Measurements from ENCODE around the gene IKBKE.

IKBKE gene

GRCh38 chr1:206512058-206512850, 42.0 kb downstream of the IKBKE start:
- no peak overlapping the region; the same call in 1 of the 2 replicates for H3K27ac ChIP-seq (ENCODE audit: extremely low read depth, low read depth, low read length)
- CTCF ChIA-PET = interaction anchor here (0.6 kb wide), 1 partner anchor 99 kb away, joined by 3 read pairs; no protein-coding TSS in a partner anchor

GRCh38 chr1:206512851-206513180, 42.5 kb downstream of the IKBKE start:
- peaks cover 3% of the 10 kb centered on the region; the same call in 1 of the 2 replicates for H3K4me1 ChIP-seq (ENCODE audit: control insufficient read depth, insufficient read depth, low read length)
- no peak overlapping the region for H3K4me3 ChIP-seq (ENCODE audit: low read depth, low read length)
- no peak for TF ChIP-seq ZNF660 (tag by site-specific recombination; IDR thresholded peaks at IDR 0.05)
- no peak for TF ChIP-seq ZNF529 (tag by site-specific recombination; IDR thresholded peaks at IDR 0.05; ENCODE audit: insufficient replicate concordance)
- no peak for TF ChIP-seq ZNF777 (tag by site-specific recombination; IDR thresholded peaks at IDR 0.05; ENCODE audit: borderline replicate concordance)
- no peak for TF ChIP-seq YY2 (tag by site-specific recombination; IDR thresholded peaks at IDR 0.05)
- no peak for TF ChIP-seq ZNF768 (tag by site-specific recombination; IDR thresholded peaks at IDR 0.05)
- TF ChIP-seq ZNF639 (tag by site-specific recombination; IDR thresholded peaks at IDR 0.05) = no peak
- TF ChIP-seq ZBTB7A (tag by site-specific recombination; IDR thresholded peaks at IDR 0.05; ENCODE audit: low read depth) = no peak
- TF ChIP-seq ZBTB44 (tag by site-specific recombination; IDR thresholded peaks at IDR 0.05) = no peak
- no peak for TF ChIP-seq ZNF184 (tag by site-specific recombination; IDR thresholded peaks at IDR 0.05)
- TF ChIP-seq ZNF274 (IDR thresholded peaks at IDR 0.05; ENCODE audit: low read length) = no peak
- TF ChIP-seq ZNF274 (tag by site-specific recombination; IDR thresholded peaks at IDR 0.05; ENCODE audit: borderline replicate concordance) = no peak
- TF ChIP-seq OVOL3 (tag by site-specific recombination; IDR thresholded peaks at IDR 0.05) = no peak
- no peak for TF ChIP-seq EGR2 (tag by site-specific recombination; IDR thresholded peaks at IDR 0.05; ENCODE audit: low read depth)
- no peaks in the 10 kb centered on the region for H3K9me3 ChIP-seq (ENCODE audit: control insufficient read depth, insufficient read depth, low read depth, low read length)
- ChIA-PET CTCF (no interaction called here), POLR2A (no interaction called here)
- H3K36me3 ChIP-seq (ENCODE audit: control insufficient read depth in 2 of 2, insufficient read depth in 1 of 2, low read length in 2 of 2) = no peaks in the 10 kb centered on the region
- H3K27ac ChIP-seq (ENCODE audit: extremely low read depth, low read depth, low read length) = no peak overlapping the region

More at GRCh38 chr1:206512058-206512850, 42.0 kb downstream of the IKBKE start:
- H3K4me1 ChIP-seq (ENCODE audit: control insufficient read depth, insufficient read depth, low read length) = peaks cover 3% of the 10 kb centered on the region; the same call in 1 of the 2 replicates
- H3K36me3 ChIP-seq (ENCODE audit: control insufficient read depth in 2 of 2, insufficient read depth in 1 of 2, low read length in 2 of 2) = no peaks in the 10 kb centered on the region
- no peaks in the 10 kb centered on the region for H3K9me3 ChIP-seq (ENCODE audit: control insufficient read depth, insufficient read depth, low read depth, low read length)
- no peak overlapping the region for H3K4me3 ChIP-seq (ENCODE audit: low read depth, low read length)
- TF ChIP-seq ZIC2 (tag by site-specific recombination; IDR thresholded peaks at IDR 0.05) (0 out of 2 replicates have a peak, but pooled peaks have one; percentile 24), ZNF394 (tag by site-specific recombination; IDR thresholded peaks at IDR 0.05; ENCODE audit: borderline replicate concordance) (no peak), ZNF133 (tag by site-specific recombination; IDR thresholded peaks at IDR 0.05) (no peak), ZNF558 (tag by site-specific recombination; IDR thresholded peaks at IDR 0.05) (no peak)
- POLR2A ChIA-PET = no interaction called here

GRCh38 chr1:206513312-206514111, 43.2 kb downstream of the IKBKE start:
- POLR2A ChIA-PET = no interaction called here
- no peak overlapping the region for H3K27ac ChIP-seq (ENCODE audit: extremely low read depth, low read depth, low read length)
- no peaks in the 10 kb centered on the region for H3K9me3 ChIP-seq (ENCODE audit: control insufficient read depth, insufficient read depth, low read depth, low read length)
- peaks cover 3% of the 10 kb centered on the region; the same call in 1 of the 2 replicates for H3K4me1 ChIP-seq (ENCODE audit: control insufficient read depth, insufficient read depth, low read length)
- TF ChIP-seq ZFHX2 (tag by site-specific recombination; conservative IDR thresholded peaks at IDR 0.05) (0 out of 2 replicates have a peak, but pooled peaks have one; percentile 13), PRDM2 (tag by site-specific recombination; IDR thresholded peaks at IDR 0.05; ENCODE audit: borderline replicate concordance) (no peak)
- CTCF ChIA-PET = no interaction called here
- H3K36me3 ChIP-seq (ENCODE audit: control insufficient read depth in 2 of 2, insufficient read depth in 1 of 2, low read length in 2 of 2) = no peaks in the 10 kb centered on the region
- no peak overlapping the region for H3K4me3 ChIP-seq (ENCODE audit: low read depth, low read length)
